Mammary microvascular endothelial cell (primary cell): ENCODE measurements around the gene DEFB131A. TPM values are rescaled to one million over a fixed set of nuclear protein-coding genes. Genes with fewer than 3 reads are reported as not detected.

Experiments used
- total RNA-seq: library from RNA; depleted of rRNA; stranded (reverse); fragments of >200 nt; gene quantifications from 2 replicates; pipeline ENCODE4 v1.2.3, GENCODE V29; 2015

The DEFB131A gene, protein sequence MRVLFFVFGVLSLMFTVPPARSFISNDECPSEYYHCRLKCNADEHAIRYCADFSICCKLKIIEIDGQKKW
- not detected in 2 replicates for total RNA-seq

DNA sequence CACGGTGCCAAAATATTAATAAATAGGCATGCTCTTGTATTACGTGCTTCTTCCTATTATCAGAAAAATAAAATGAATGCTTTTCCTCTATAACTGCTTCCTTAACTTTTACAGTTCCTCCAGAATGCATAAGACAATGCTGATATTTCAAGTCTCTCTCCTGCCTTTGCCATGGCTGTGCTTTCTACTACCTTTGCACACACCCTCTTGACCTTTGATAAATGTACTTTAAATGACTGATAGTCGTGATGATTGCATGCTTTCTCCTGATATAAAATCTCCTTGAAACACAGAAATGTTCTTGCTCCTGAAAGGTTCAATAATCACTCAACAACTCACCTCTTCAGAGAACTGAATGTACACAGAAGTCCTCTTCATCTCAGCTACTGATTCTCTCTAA is at the start of gene DEFB131A:
Gene DEFB131A, plus strand, starts transcription at position 301 of the 400 bp plus-strand sequence. CDS start 120 bp downstream, outside the sequence.

Other genes with a start within 250 kb of the DEFB131A start
- not detected in 2 replicates for gene USP17L10, start 233.8 kb upstream of the DEFB131A start, total RNA-seq
- gene USP17L11, start 229.0 kb upstream of the DEFB131A start, total RNA-seq = not detected in 2 replicates
- gene USP17L12, start 224.3 kb upstream of the DEFB131A start, total RNA-seq = not detected in 2 replicates
- gene USP17L13, start 219.5 kb upstream of the DEFB131A start, total RNA-seq = not detected in 2 replicates
- not detected in 2 replicates for gene USP17L15, start 210.0 kb upstream of the DEFB131A start, total RNA-seq
- gene USP17L17, start 200.5 kb upstream of the DEFB131A start, total RNA-seq = not detected in 2 replicates
- gene USP17L18, start 195.8 kb upstream of the DEFB131A start, total RNA-seq = not detected in 2 replicates
- not detected in 2 replicates for gene USP17L19, start 191.0 kb upstream of the DEFB131A start, total RNA-seq
- gene USP17L20, start 186.3 kb upstream of the DEFB131A start, total RNA-seq = not detected in 2 replicates
- not detected in 2 replicates for gene USP17L21, start 181.5 kb upstream of the DEFB131A start, total RNA-seq
- gene USP17L22, start 176.8 kb upstream of the DEFB131A start, total RNA-seq = not detected in 2 replicates
- gene USP17L24, start 119.2 kb upstream of the DEFB131A start, total RNA-seq = not detected in 2 replicates
- not detected in 2 replicates for gene USP17L25, start 114.5 kb upstream of the DEFB131A start, total RNA-seq
- gene USP17L26, start 109.8 kb upstream of the DEFB131A start, total RNA-seq = not detected in 2 replicates
- not detected in 2 replicates for gene USP17L5, start 105.0 kb upstream of the DEFB131A start, total RNA-seq
- not detected in 2 replicates for gene USP17L27, start 100.3 kb upstream of the DEFB131A start, total RNA-seq
- not detected in 2 replicates for gene USP17L28, start 95.5 kb upstream of the DEFB131A start, total RNA-seq
- gene USP17L29, start 90.8 kb upstream of the DEFB131A start, total RNA-seq = not detected in 2 replicates
- gene USP17L30, start 81.3 kb upstream of the DEFB131A start, total RNA-seq = not detected in 2 replicates